Measurements from ENCODE around the gene RNF149.
"Not testable (repeated sequence)": the region's sequence is repeated elsewhere in the genome, so short reads cannot be mapped to it uniquely, and the experiment has no call there.

DNA sequence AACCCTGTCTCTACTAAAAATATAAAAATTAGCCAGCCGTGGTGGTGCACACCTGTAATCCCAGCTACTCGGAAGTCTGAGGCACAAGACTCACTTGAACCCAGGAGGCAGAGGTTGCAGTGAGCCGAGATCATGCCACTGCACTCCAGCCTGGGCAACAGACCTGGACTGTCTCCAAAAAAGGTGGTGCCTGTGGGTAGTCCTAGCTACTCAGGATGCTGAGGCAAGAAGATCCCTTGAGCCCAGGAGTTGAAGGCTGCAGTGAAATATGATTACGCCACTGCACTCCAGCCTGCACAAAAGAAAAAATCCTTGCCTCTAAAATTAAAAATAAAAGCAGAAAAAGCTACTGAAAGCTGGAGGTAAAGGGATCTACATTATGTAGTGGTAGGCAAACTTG lies 44.1 kb upstream of the RNF149 start:
- TF ChIP-seq RAD21 (IDR thresholded peaks at IDR 0.05; ENCODE audit: low read depth); EZH2 (IDR thresholded peaks at IDR 0.05); ZNF274 (IDR thresholded peaks at IDR 0.05; ENCODE audit: low read depth, low read length); EZH2phosphoT487 (IDR thresholded peaks at IDR 0.05; ENCODE audit: borderline replicate concordance); EGR1 (IDR thresholded peaks at IDR 0.05; ENCODE audit: low read depth); CEBPB (IDR thresholded peaks at IDR 0.05; ENCODE audit: low read depth); YY1 (IDR thresholded peaks at IDR 0.05; ENCODE audit: extremely low read depth, insufficient replicate concordance, low read depth, low read length): not testable (repeated sequence)
- TF ChIP-seq, protein P1, sequence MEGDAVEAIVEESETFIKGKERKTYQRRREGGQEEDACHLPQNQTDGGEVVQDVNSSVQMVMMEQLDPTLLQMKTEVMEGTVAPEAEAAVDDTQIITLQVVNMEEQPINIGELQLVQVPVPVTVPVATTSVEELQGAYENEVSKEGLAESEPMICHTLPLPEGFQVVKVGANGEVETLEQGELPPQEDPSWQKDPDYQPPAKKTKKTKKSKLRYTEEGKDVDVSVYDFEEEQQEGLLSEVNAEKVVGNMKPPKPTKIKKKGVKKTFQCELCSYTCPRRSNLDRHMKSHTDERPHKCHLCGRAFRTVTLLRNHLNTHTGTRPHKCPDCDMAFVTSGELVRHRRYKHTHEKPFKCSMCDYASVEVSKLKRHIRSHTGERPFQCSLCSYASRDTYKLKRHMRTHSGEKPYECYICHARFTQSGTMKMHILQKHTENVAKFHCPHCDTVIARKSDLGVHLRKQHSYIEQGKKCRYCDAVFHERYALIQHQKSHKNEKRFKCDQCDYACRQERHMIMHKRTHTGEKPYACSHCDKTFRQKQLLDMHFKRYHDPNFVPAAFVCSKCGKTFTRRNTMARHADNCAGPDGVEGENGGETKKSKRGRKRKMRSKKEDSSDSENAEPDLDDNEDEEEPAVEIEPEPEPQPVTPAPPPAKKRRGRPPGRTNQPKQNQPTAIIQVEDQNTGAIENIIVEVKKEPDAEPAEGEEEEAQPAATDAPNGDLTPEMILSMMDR (IDR thresholded peaks at IDR 0.05 in 2 of 3, conservative IDR thresholded peaks at IDR 0.05 in 1 of 3; ENCODE audit: borderline replicate concordance in 1 of 3, insufficient read depth in 1 of 3, low read depth in 2 of 3, low read length in 2 of 3), result not testable (repeated sequence)
- TF ChIP-seq, protein P2, sequence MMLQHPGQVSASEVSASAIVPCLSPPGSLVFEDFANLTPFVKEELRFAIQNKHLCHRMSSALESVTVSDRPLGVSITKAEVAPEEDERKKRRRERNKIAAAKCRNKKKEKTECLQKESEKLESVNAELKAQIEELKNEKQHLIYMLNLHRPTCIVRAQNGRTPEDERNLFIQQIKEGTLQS (IDR thresholded peaks at IDR 0.05), result not testable (repeated sequence)
- TF ChIP-seq, protein P3, sequence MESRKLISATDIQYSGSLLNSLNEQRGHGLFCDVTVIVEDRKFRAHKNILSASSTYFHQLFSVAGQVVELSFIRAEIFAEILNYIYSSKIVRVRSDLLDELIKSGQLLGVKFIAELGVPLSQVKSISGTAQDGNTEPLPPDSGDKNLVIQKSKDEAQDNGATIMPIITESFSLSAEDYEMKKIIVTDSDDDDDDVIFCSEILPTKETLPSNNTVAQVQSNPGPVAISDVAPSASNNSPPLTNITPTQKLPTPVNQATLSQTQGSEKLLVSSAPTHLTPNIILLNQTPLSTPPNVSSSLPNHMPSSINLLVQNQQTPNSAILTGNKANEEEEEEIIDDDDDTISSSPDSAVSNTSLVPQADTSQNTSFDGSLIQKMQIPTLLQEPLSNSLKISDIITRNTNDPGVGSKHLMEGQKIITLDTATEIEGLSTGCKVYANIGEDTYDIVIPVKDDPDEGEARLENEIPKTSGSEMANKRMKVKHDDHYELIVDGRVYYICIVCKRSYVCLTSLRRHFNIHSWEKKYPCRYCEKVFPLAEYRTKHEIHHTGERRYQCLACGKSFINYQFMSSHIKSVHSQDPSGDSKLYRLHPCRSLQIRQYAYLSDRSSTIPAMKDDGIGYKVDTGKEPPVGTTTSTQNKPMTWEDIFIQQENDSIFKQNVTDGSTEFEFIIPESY (IDR thresholded peaks at IDR 0.05; ENCODE audit: extremely low read depth, insufficient replicate concordance, low read length), result not testable (repeated sequence)

All from HCT116 (cell line).